C4-2B (cell line): Measurements from ENCODE around the gene RASEF.

Experiments used
- ZFX ChIP-seq: fragments of 450-650 bp; IDR thresholded peaks from 2 replicates; pipeline ENCODE4 v1.6.1; 2017
- TF ChIP-seq, protein P1 (sequence below): fragments of 450-650 bp; conservative IDR thresholded peaks from 2 replicates; pipeline ENCODE4 v1.5.1; 2017; ENCODE audit warnings: mild to moderate bottlenecking

DNA sequence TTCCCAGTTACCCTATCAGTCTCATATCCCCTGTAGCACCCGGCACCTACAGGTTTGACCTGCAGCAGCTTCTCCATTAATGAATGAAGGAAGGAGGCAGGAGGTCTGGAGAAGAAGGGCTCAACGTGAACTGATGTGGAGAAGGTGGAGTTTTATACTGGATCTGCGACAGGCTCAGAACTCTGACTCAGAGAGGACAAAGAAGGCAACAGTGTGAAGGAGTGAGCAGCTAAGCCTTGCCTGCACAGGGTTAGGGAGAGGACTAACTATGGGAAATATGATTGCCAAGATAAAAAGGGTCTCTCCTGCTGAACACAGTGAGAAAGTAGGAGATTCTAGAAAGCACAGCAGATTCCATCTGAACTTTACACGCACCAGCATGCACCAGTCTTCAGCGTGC lies 23.6 kb downstream of the RASEF start:
- TF ChIP-seq, protein P1, sequence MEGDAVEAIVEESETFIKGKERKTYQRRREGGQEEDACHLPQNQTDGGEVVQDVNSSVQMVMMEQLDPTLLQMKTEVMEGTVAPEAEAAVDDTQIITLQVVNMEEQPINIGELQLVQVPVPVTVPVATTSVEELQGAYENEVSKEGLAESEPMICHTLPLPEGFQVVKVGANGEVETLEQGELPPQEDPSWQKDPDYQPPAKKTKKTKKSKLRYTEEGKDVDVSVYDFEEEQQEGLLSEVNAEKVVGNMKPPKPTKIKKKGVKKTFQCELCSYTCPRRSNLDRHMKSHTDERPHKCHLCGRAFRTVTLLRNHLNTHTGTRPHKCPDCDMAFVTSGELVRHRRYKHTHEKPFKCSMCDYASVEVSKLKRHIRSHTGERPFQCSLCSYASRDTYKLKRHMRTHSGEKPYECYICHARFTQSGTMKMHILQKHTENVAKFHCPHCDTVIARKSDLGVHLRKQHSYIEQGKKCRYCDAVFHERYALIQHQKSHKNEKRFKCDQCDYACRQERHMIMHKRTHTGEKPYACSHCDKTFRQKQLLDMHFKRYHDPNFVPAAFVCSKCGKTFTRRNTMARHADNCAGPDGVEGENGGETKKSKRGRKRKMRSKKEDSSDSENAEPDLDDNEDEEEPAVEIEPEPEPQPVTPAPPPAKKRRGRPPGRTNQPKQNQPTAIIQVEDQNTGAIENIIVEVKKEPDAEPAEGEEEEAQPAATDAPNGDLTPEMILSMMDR: no peak
- TF ChIP-seq ZFX: no peak
